Activated naive CD8-positive, alpha-beta T cell (primary cell): ENCODE data around the gene STC2.

Experiments used
- H3K27ac Mint-ChIP-seq: one replicate; pipeline ENCODE4 v1.8.0; 2021; ENCODE audit warnings: mixed read lengths
- H3K27me3 Mint-ChIP-seq: one replicate; pipeline ENCODE4 v1.8.0; 2021; ENCODE audit warnings: mixed read lengths
- H3K36me3 Mint-ChIP-seq: one replicate; pipeline ENCODE4 v1.8.0; 2021; ENCODE audit warnings: mixed read lengths
- H3K4me1 Mint-ChIP-seq: one replicate; pipeline ENCODE4 v1.8.0; 2021; ENCODE audit warnings: low read depth, mixed read lengths
- H3K4me3 Mint-ChIP-seq: one replicate; pipeline ENCODE4 v1.8.0; 2021; ENCODE audit warnings: mild to moderate bottlenecking, mixed read lengths
- H3K9me3 Mint-ChIP-seq: one replicate; pipeline ENCODE4 v1.8.0; 2021; ENCODE audit warnings: low read depth, mixed read lengths

The STC2 gene

DNA sequence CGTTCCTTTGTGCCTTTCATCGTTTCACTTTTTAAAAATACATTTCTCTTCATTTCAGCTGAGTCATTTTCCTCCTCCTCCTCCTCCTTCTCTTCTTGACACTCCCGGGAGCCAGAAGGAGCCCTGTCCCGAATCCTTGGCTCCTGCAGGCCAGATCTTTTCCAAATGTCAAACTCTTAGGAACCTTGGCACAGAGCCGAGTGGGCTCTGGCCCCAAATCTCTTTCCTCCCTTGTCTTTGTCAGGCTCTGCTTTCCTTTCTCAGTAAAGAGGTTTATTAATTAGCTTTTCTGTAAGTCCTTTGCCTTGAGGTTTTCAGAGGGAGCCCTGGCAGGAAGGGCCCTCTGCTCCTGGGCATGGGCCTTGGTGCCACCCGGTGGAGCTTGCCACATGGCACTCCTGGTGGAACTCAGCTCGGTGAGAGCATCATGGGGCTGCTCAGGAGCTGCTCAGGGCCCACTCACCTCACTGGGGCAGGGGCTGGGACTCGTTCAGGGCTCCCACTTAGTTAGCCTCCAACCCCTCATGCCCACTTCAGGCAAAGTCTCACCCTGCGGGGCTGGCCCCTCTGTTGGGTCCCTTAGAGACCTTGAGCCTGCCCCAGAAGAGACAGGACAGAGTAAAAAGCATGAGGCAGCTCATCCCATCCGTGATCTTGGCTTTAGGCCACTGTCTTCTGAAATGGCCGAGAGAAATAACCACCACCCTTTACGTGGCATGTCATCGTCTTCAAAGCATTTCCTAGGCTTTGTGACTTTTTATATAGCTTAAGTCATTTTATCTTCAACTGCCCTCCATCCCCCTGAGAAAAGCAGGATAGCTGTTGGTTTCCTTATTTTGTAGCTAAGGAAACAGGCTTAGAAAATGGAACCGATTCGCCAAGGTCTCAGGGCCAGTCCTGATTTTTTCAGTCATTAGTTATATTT, 17.1 kb downstream of the STC2 start:
- H3K27ac Mint-ChIP-seq, result no peak overlapping the region
- H3K4me3 Mint-ChIP-seq, result no peak overlapping the region
- peaks cover 11% of the 10 kb centered on the region for H3K9me3 Mint-ChIP-seq
- no peaks in the 10 kb centered on the region for H3K36me3 Mint-ChIP-seq
- H3K4me1 Mint-ChIP-seq, result no peaks in the 10 kb centered on the region
- peaks cover 33% of the 10 kb centered on the region for H3K27me3 Mint-ChIP-seq

DNA sequence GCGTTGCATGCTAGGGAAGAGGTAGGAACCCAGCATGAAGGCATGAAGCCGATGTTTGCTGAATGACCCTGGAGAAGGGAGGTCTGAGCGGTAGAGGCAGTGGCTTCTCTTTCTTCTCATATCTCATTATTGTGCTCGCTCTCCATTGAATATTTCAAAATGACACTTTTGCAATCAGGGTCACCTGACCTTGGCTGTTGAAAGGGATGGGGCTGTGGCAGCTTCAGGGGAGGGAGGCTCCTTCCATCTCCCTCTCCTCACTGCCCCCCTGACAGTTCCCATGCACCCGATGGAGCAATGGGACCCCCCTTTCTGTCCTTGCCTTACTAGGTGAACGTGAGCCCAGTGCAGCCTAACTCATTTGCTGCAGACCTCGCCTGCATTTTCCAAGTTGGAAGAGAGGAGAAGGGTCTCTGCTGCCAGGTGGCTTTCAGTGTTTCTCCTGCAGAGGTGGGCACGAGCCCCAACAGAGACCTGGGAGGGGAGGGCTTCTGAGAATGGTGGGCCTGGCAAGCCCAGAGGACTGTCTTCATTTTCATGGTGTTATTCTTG, 17.9 kb downstream of the STC2 start:
- Mint-ChIP-seq H3K9me3 (peaks cover 11% of the 10 kb centered on the region), H3K27ac (no peak overlapping the region), H3K4me3 (no peak overlapping the region), H3K4me1 (no peaks in the 10 kb centered on the region), H3K27me3 (peaks cover 31% of the 10 kb centered on the region), H3K36me3 (no peaks in the 10 kb centered on the region)

DNA sequence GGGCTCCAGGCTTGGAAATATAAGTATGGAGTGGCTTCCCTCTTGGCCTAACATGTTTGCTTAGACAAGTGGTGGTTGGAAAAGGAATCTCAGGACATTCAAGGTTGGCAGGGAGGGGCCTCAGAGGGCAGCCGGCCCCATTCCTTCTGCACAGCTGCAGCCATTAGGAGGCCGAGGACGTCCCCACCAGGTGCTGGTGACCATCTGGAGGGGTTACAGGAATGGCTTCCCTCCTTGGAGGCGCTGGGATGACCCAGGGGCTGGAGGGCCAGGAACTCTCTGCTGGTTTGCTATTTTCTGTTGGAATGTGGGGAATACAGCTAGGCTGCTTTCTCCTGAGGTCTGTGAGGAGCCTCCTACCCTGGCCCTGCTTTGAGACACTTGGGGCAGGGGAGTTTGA, 18.5 kb downstream of the STC2 start:
- no peak overlapping the region for H3K27ac Mint-ChIP-seq
- peaks cover 25% of the 10 kb centered on the region for H3K27me3 Mint-ChIP-seq
- no peaks in the 10 kb centered on the region for H3K36me3 Mint-ChIP-seq
- peaks cover 11% of the 10 kb centered on the region for H3K9me3 Mint-ChIP-seq
- H3K4me3 Mint-ChIP-seq, result no peak overlapping the region
- no peaks in the 10 kb centered on the region for H3K4me1 Mint-ChIP-seq

DNA sequence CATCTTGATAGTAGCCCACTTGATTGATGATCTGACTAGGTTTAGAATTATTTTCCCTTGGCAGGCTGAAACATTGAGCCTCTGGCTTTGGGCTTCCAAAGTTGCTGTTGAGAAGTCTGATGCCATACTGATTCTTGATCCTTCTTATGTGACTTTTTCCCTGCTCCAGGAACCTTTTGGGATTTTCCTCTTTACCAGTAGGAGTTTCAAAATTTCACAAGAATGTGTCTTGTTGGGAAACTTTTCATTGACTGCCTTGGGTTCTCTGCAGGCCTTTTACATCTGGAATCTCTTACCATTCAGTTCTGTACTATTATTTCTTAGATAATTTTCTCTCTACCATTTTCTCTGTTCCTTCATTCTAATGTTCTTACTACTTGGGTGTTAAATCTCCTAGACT, 20.0 kb downstream of the STC2 start:
- no peaks in the 10 kb centered on the region for H3K36me3 Mint-ChIP-seq
- H3K27me3 Mint-ChIP-seq, result peaks cover 25% of the 10 kb centered on the region
- no peak overlapping the region for H3K27ac Mint-ChIP-seq
- no peaks in the 10 kb centered on the region for H3K4me1 Mint-ChIP-seq
- peaks cover 11% of the 10 kb centered on the region for H3K9me3 Mint-ChIP-seq
- H3K4me3 Mint-ChIP-seq, result no peak overlapping the region

DNA sequence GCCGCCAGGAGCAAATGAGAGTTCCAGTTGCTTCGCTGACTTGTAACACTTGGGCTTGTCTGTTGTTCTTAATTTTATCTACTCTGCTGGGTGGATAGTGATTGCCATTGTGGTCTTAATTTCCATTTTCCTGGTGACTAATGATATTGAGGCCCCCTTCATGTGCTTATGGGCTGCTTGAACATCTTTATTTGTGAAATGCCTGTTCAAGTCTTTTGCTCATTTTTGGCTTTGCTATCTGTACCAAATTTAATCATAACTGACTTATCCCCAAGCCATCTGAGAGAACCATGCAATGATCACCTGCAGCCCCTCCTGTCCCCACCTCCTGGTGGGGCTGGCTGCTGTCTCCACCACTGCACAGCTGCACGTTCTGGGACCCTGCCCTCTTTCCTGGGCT, 20.5 kb downstream of the STC2 start:
- H3K4me1 Mint-ChIP-seq, result no peaks in the 10 kb centered on the region
- H3K9me3 Mint-ChIP-seq, result peaks cover 11% of the 10 kb centered on the region
- no peak overlapping the region for H3K27ac Mint-ChIP-seq
- H3K36me3 Mint-ChIP-seq, result no peaks in the 10 kb centered on the region
- H3K27me3 Mint-ChIP-seq, result peaks cover 26% of the 10 kb centered on the region
- no peak overlapping the region for H3K4me3 Mint-ChIP-seq

DNA sequence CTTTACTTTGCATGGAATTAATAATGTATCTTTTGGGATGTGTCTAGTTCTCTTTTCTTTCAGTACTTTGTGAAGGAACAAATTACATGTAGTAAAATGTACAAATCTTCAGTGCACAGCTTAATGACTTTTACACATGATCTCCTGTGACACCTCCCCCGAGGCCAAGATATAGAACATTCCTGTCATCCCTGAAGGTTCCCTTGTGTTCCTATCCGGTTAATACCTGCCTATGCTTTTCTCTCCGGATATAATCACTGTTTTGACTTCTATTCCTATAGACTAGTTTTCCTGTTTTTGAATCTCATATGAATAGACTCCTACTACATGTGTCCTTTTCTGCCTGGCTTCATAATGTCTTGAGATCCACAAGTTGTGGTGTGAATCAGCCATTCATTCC, 21.5 kb downstream of the STC2 start:
- Mint-ChIP-seq H3K36me3 (no peaks in the 10 kb centered on the region), H3K9me3 (peaks cover 11% of the 10 kb centered on the region), H3K27me3 (peaks cover 23% of the 10 kb centered on the region), H3K4me3 (no peak overlapping the region), H3K4me1 (no peaks in the 10 kb centered on the region), H3K27ac (no peak overlapping the region)

DNA sequence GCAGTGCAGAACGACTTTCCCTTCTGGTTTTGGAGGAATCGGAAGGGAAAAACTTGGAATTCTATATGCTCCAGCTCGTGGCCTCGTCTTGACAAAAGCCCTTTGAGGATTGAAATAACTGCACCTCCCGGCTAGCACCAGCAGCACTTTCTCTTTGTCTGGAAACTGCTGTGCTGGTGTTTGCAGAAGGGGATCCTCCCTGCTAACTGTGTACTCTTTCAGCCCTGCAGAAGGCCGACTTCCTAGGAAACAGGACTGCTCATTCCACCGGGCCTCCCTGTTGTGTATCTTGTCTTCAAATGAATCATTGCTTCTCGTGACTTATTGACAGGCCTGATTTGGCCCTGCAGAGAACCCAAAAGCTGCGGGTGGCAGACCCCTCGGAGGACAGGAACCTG, 23.6 kb downstream of the STC2 start:
- Mint-ChIP-seq H3K9me3 (peaks cover 11% of the 10 kb centered on the region), H3K27ac (no peak overlapping the region)

DNA sequence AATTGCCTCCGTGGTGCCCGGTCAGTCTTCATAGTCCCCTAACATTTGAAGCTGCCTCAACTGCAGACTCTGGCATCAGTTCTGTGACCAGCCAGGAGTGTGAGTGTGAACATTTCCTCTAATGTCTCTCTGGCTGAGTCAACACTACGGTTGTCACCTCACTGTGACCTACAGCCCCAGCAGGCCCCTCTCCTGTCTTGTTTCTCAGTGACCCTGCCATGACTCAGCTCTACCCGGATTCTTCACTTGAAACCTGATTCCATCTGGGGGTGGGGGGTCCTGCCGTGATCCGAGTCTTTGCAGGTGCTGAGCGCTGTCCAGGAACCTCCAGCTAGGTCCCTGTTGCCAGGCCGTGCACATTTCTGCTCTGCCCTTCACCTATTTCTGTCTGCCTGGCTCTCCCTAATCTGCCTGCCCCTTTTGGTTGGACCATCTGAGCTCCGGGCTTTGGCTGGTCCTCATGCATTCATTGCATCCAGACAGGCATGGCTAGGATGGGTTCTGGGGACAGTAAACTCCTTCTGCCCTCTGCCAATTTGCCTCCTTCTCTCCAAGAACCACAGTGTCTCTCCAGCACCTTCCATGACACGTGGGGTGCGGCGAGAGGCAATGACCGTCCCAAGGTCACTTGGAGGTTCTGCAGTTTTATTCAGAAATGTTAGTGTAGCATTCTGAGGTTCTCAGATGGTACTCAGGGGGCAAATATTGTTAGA, 24.2 kb downstream of the STC2 start:
- H3K9me3 Mint-ChIP-seq, result peaks cover 11% of the 10 kb centered on the region
- no peak overlapping the region for H3K27ac Mint-ChIP-seq
- H3K36me3 Mint-ChIP-seq, result no peaks in the 10 kb centered on the region
- no peaks in the 10 kb centered on the region for H3K4me1 Mint-ChIP-seq
- peaks cover 17% of the 10 kb centered on the region for H3K27me3 Mint-ChIP-seq
- no peak overlapping the region for H3K4me3 Mint-ChIP-seq

More for the DNA sequence above, 23.6 kb downstream of the STC2 start:
- Mint-ChIP-seq H3K4me3 (no peak overlapping the region), H3K36me3 (no peaks in the 10 kb centered on the region), H3K4me1 (no peaks in the 10 kb centered on the region), H3K27me3 (peaks cover 19% of the 10 kb centered on the region)

DNA sequence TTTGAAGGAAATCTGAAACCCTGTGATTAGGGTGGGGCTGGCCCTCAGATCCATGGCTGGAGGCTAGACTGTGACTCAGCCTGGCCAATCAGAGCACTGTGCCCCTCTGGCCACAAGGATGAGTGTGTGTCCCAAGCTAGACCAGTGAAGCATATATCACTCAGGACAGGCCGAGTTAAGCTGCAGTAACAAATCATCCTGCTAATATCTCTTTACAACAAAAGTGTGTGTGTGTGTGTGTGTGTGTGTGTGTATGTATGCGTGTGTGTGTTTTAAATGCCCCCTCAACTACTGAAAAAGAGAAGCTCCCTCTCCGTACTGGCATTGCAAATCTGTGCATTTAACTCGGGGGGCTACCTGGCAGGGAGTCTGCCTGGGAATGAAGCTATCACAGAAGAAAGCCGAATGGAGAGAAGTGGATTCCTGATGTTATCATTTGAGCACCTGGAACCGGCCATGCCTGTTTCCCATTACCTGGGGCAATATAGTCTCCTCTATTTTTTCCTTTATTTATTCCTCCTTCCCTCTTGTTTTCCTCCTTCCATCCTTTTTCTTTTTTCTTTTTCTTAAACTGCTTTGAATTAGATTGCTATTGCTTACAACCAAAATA, 25.6 kb downstream of the STC2 start:
- Mint-ChIP-seq H3K4me1 (no peaks in the 10 kb centered on the region), H3K4me3 (no peak overlapping the region), H3K9me3 (peaks cover under 1% of the 10 kb centered on the region), H3K36me3 (no peaks in the 10 kb centered on the region), H3K27ac (no peak overlapping the region), H3K27me3 (peaks cover 13% of the 10 kb centered on the region)

DNA sequence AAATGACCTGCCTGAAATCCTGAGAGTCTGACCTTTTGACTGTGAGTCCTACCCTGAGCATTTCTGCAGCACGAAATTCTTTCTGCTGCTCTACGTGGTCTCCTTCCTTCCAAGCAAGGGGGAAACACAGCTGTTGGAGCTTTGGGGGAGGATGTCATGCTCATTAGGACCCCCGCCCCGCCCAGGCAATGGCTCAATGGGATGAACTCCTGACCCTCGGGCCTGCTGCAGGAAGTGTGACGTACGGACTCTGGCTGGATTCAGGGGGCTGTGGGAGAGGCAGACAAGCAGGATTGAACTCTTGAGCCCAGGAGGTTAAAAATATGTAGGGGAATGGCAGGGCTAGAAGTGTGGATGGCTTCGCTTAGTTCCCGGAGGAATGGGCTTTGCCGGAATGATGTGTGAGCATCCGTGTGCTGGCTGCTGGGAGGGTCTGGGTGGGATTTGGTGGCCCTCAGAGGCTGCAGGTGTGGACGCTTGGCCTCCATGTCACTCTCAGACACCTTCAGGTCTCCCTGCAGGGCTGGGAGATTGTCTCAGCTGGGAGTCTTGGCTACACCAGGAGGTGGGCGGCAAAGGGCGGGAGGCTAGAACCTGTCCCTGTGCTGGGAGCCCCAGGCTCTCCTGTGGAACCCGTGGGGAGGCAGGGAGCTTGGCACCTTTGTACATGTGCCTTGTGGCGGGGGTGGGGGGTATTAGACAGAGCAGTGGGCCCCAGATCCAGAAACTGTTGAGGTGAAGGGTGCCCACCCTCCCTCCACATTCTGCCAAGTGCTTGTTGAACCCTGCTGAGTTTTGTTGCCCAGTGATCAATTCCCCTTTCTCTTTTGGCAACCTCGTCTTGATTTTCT, 26.3 kb downstream of the STC2 start:
- peaks cover 12% of the 10 kb centered on the region for H3K27me3 Mint-ChIP-seq
- H3K4me1 Mint-ChIP-seq, result no peaks in the 10 kb centered on the region
- H3K9me3 Mint-ChIP-seq, result no peaks in the 10 kb centered on the region
- no peaks in the 10 kb centered on the region for H3K36me3 Mint-ChIP-seq
- H3K4me3 Mint-ChIP-seq, result no peak overlapping the region
- no peak overlapping the region for H3K27ac Mint-ChIP-seq

DNA sequence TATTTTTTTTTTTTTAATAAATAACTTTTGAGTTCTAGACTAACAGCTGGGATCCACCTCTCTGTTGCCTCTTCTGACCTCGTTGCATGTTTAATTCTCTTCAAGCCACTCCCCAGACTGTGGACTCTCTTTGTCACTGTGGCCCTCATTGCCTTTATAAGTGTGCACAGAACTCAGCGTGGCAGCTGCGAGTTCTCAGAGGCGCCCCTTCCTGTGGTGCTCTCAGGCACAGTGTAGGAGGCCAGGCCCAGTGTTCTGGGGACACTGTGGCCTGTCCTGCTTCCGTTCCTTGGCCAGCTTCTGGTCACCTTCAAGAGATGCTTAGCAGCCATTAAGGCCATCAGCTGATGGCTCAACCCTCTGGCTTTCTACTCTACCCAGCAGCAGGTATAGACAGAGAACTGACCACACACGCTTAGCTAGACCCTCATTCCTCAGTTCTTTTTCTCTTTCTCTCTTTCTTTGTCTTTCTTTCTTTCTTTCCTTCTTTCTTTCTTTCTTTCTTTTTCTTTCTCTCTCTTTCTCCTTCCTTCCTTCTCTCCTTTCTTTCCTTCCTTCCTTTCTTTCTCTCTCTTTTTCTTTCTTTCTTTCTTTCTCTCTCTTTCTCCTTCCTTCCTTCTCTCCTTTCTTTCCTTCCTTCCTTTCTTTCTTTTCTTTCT, 27.7 kb downstream of the STC2 start:
- no peaks in the 10 kb centered on the region for H3K36me3 Mint-ChIP-seq
- peaks cover 14% of the 10 kb centered on the region for H3K27me3 Mint-ChIP-seq
- H3K27ac Mint-ChIP-seq, result no peak overlapping the region
- H3K9me3 Mint-ChIP-seq, result no peaks in the 10 kb centered on the region
- no peak overlapping the region for H3K4me3 Mint-ChIP-seq
- H3K4me1 Mint-ChIP-seq, result no peaks in the 10 kb centered on the region

DNA sequence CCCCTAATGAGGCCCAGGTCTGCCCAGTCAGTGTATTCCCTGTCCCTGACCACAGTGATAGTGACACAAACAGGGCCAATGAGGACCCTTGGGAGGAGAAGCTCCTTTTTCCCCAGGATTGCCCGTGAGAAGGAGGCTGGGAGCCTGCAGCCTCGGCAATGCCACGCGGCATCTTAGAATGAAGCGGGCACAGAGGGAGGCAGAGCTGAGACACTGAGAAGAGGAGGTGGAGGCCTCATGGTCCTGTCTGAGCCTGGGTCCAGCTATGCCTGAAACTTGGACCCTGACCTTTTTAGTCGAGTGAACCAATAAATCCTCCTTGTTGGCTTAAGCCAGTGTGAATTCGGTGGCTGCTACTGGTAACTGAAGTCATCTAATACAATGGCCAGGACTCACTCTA, 28.4 kb downstream of the STC2 start:
- Mint-ChIP-seq H3K36me3 (no peaks in the 10 kb centered on the region), H3K9me3 (no peaks in the 10 kb centered on the region), H3K27me3 (peaks cover 14% of the 10 kb centered on the region), H3K27ac (no peak overlapping the region), H3K4me1 (peaks cover under 1% of the 10 kb centered on the region), H3K4me3 (no peak overlapping the region)

DNA sequence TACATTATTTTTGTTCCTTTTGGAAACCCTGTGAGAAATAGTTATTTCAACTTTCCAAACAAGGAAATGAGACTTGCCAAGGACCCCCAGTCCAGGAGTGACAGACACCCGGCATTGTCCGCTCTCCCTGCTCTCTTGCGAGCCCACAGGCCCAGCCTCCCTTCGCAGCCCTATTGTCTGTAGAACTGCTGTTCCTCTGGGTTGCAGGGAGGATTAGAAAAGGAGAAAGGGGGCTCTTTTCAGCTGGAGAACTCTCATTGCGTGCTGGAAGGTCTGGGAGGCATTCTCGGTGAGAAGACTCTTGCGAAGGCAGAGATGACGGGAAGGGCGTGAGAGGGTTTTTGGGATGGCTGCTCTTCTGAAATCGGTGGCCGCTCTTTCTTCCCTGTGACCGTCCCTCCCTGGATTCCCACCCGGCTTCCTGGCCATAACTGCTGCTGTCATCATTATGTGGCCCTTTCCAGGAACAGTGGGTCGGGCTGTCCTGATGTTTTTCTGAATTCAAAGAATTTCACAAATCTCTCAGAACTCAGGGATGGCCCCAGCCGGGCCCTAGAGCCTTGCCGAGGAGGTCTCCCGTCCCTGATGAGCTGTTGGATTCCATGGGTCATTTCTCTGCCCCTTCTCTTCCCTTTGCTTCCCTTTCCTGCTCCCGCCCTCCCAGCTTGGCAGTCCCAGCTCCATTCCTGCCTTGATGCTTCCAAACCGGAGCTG, 29.8 kb downstream of the STC2 start:
- H3K4me3 Mint-ChIP-seq, result no peak overlapping the region
- H3K9me3 Mint-ChIP-seq, result no peaks in the 10 kb centered on the region
- no peak overlapping the region for H3K27ac Mint-ChIP-seq
- peaks cover 19% of the 10 kb centered on the region for H3K27me3 Mint-ChIP-seq
- peaks cover 13% of the 10 kb centered on the region for H3K4me1 Mint-ChIP-seq
- H3K36me3 Mint-ChIP-seq, result no peaks in the 10 kb centered on the region
